Ovary (tissue), 9 donors: ENCODE measurements around the gene TKTL2. TPM values are rescaled to one million over a fixed set of nuclear protein-coding genes. Genes with fewer than 3 reads are reported as not detected.

ENCODE experiments used
- DNase-seq, 5 donors: peaks; one replicate each; pipeline ENCODE4 v3.0.0-alpha.2; 2019 to 2020
- H3K27ac ChIP-seq, 2 donors: fragments of 200-600 bp; one replicate each; pipeline versions ENCODE4 v1.5.1 to v1.8.0; 2019 to 2022
- H3K27me3 ChIP-seq: fragments of 200-600 bp; one replicate; pipeline ENCODE4 v1.8.0; 2022
- H3K36me3 ChIP-seq: fragments of 200-600 bp; sonication (generic); one replicate; pipeline ENCODE4 v1.5.1; 2019
- H3K4me1 ChIP-seq: one replicate; pipeline ENCODE4 v1.8.1; 2013; ENCODE audit warnings: mild to moderate bottlenecking, moderate library complexity; ENCODE audit not compliant: insufficient read depth
- H3K4me3 ChIP-seq: fragments of 200-600 bp; sonication (generic); one replicate; pipeline ENCODE4 v1.5.1; 2017
- H3K9me3 ChIP-seq, 2 donors: fragments of 200-600 bp in 1 of 2; sonication (generic) in 1 of 2; one replicate each; pipeline versions ENCODE4 v1.5.1 to v1.8.1; 2013 to 2019; ENCODE audit warnings: mild to moderate bottlenecking in 1 of 2, moderate library complexity in 1 of 2
- CTCF ChIP-seq, 3 donors: fragments of 450-650 bp in 2 of 3; fragments of 200-600 bp in 1 of 3; IDR thresholded peaks; one replicate each; pipeline versions ENCODE4 v1.5.1 to v1.8.0; 2016 to 2022; ENCODE audit warnings: antibody characterized with exemption in 3 of 3, mild to moderate bottlenecking in 1 of 3
- EP300 ChIP-seq: sonication (generic); formaldehyde crosslinking; IDR thresholded peaks from one replicate; pipeline ENCODE4 v1.6.1; 2017; ENCODE audit warnings: antibody characterized with exemption
- POLR2A ChIP-seq: fragments of 450-650 bp; IDR thresholded peaks from one replicate; pipeline ENCODE4 v1.6.1; 2017; ENCODE audit warnings: antibody characterized with exemption, mild to moderate bottlenecking, moderate library complexity
- whole genome bisulfite sequencing, 3 donors: extraction: QIAGEN DNeasy Blood & Tissue Kit in 1 of 3; methylation state at CpG; one replicate each; pipeline versions ENCODE4 v1.1.5 to v1.1.7; 2013 to 2017; 5-methylcytosine and 5-hydroxymethylcytosine counted together
- intact Hi-C, 4 donors: fragments of 100-400 bp; cut with DNase I; formaldehyde crosslinking; loops; one replicate each; pipeline versions ENCODE4 v1.11.0 to v1.15.1; 2022 to 2023
- polyA plus RNA-seq, 2 donors: library from polyadenylated mRNA; stranded (reverse); fragments of 200-250 nt in 1 of 2; fragments of 350-450 nt in 1 of 2; fragmentation: Illumina TruSeq in 1 of 2; extraction: RNeasy Lipid Tissue Mini Kit (QIAGEN cat#74804) in 1 of 2; gene quantifications; one replicate each; pipeline ENCODE4 v1.2.3, GENCODE V29; 2013 to 2014
- total RNA-seq, 7 donors: library from RNA; depleted of rRNA in 2 of 7; stranded (reverse); fragments of >200 nt in 2 of 7; fragmentation: NEBNext Ultra II Directional in 3 of 7; extraction: Animal tissue kit (Norgen Biotek cat#: 25700) in 3 of 7; gene quantifications; one replicate each; pipeline versions ENCODE4 v1.1.0 to v1.2.4, GENCODE V29; 2016 to 2023
- donor health status: DM: no; HTN: no; CAD: no; lungs with moderate emphysema.
- donor health status: DM: no; HTN: no; CAD: no.
- donor health status: Bipolar disorder and iron deficiency.
- donor health status: DM: yes; HTN: yes; CAD: no.
- donor health status: DM: no; HTN: no; CAD: no.
- donor health status: DM: yes; HTN: yes; CAD: no.

TKTL2 gene
- total and polyA plus RNA-seq, 9 donors = not detected

GRCh38 chr4:163440040-163440439 is 33.5 kb downstream of the TKTL2 start:
- WGBS, 3 donors = 55 to 67% (median 57%) methylated on average over 2 of the region's 2 CpGs
- no peaks in the 10 kb centered on the region for H3K27me3 ChIP-seq
- H3K4me3 ChIP-seq = no peak overlapping the region
- no peaks in the 10 kb centered on the region for H3K36me3 ChIP-seq
- no peaks in the 10 kb centered on the region for H3K9me3 ChIP-seq
- no peak overlapping the region for H3K27ac ChIP-seq
- TF ChIP-seq CTCF (IDR thresholded peaks at IDR 0.05) (no peak), EP300 (no peak), POLR2A (no peak)
- intact Hi-C loops = no loop called here
- no peaks in the 10 kb centered on the region for H3K4me1 ChIP-seq
- DNase-seq = no peak

Other genes with a start within 250 kb of the TKTL2 start
- gene NPY1R, start 141.2 kb downstream of the TKTL2 start, total RNA-seq = 10 to 100 TPM in 1 of 7 donors, 1 to 10 TPM in 6; 1.2 to 26.2 (median 1.8) TPM
- 10 to 100 TPM in 1 of 2 donors, 1 to 10 TPM in 1; 1.8 to 20.3 TPM for gene NPY1R, start 141.2 kb downstream of the TKTL2 start, polyA plus RNA-seq
- gene NPY5R, start 129.9 kb downstream of the TKTL2 start, total RNA-seq = under 1 TPM in 2 of 7 donors, not detected in 5; 0.18 to 0.69 TPM
- gene NPY5R, start 129.9 kb downstream of the TKTL2 start, polyA plus RNA-seq = 1 to 10 TPM in 1 of 2 donors, under 1 TPM in 1; 0.17 to 1.8 TPM
- 10 to 100 TPM; 16.1 to 31.9 (median 22.6) TPM for gene TMA16, start 20.9 kb upstream of the TKTL2 start, total RNA-seq
- gene TMA16, start 20.9 kb upstream of the TKTL2 start, polyA plus RNA-seq = 10 to 100 TPM; 15.0 to 17.0 TPM